ENCODE data around the gene TLE6. TPM values are rescaled to one million over a fixed set of nuclear protein-coding genes. Genes with fewer than 3 reads are reported as not detected.

TLE6 gene
- total and polyA plus RNA-seq, 10 of the 15 experiments (the other 5 are each of a cell fraction or from before 2014, with no cell fraction given), result 2.7 to 13.8 (median 6.4) TPM

- Histone ChIP-seq H3K27me3 (replicated peaks in 1 of 2; ENCODE audit: control insufficient read depth in 2 of 2, insufficient read depth in 2 of 2, low read length in 1 of 2) (no peaks in the 10 kb centered on the region), H2AFZ (ENCODE audit: control insufficient read depth, low read depth, low read length) (no peak overlapping the region), H3K9me3 (replicated peaks; ENCODE audit: control insufficient read depth, insufficient read depth, low read length) (no peaks in the 10 kb centered on the region), H3K4me3 (no peak overlapping the region), H3K4me1 (ENCODE audit: control insufficient read depth, insufficient read depth, low read length) (peaks cover 14% of the 10 kb centered on the region), H3K27ac (ENCODE audit: control insufficient read depth, insufficient read depth) (no peak overlapping the region), H3K4me2 (ENCODE audit: control insufficient read depth, insufficient read depth) (no peak overlapping the region), H3K9ac (ENCODE audit: control insufficient read depth, insufficient read depth, low read length) (no peak overlapping the region), H4K20me1 (ENCODE audit: control insufficient read depth, insufficient read depth) (no peaks in the 10 kb centered on the region), H3K36me3 (ENCODE audit: control insufficient read depth in 2 of 2, insufficient read depth in 2 of 2, low read length in 1 of 2) (no peaks in the 10 kb centered on the region), H3K79me2 (ENCODE audit: control insufficient read depth, insufficient read depth, low read length) (no peaks in the 10 kb centered on the region)
- CTCF ChIA-PET, result no interaction called here
- DNase-seq (ENCODE audit: low read depth, low spot score) (no peak), FAIRE-seq (no peak), ATAC-seq (no peak)
- POLR2A ChIA-PET, result interaction anchor here (1.1 kb wide), 1 partner anchor 19 kb away, joined by 3 read pairs; no protein-coding TSS in a partner anchor
- WGBS (ENCODE audit: insufficient coverage, insufficient replicate concordance, low lambda C conversion rate, missing lambda C conversion rate), result 44% methylated on average over 17 of the region's 17 CpGs
- TF ChIP-seq POLR2AphosphoS5 (IDR thresholded peaks at IDR 0.05; ENCODE audit: low read length), result no peak
- no peak for TF ChIP-seq FOXM1 (IDR thresholded peaks at IDR 0.05; ENCODE audit: low read depth, low read length)
- no peak for TF ChIP-seq ZBED1 (IDR thresholded peaks at IDR 0.05; ENCODE audit: borderline replicate concordance)
- no peak for TF ChIP-seq NR2F1 (conservative IDR thresholded peaks at IDR 0.05)
- TF ChIP-seq MAX (IDR thresholded peaks at IDR 0.05; ENCODE audit: low read depth, low read length), result no peak
- TF ChIP-seq RBBP5 (conservative IDR thresholded peaks at IDR 0.05), result no peak
- TF ChIP-seq, protein P1, sequence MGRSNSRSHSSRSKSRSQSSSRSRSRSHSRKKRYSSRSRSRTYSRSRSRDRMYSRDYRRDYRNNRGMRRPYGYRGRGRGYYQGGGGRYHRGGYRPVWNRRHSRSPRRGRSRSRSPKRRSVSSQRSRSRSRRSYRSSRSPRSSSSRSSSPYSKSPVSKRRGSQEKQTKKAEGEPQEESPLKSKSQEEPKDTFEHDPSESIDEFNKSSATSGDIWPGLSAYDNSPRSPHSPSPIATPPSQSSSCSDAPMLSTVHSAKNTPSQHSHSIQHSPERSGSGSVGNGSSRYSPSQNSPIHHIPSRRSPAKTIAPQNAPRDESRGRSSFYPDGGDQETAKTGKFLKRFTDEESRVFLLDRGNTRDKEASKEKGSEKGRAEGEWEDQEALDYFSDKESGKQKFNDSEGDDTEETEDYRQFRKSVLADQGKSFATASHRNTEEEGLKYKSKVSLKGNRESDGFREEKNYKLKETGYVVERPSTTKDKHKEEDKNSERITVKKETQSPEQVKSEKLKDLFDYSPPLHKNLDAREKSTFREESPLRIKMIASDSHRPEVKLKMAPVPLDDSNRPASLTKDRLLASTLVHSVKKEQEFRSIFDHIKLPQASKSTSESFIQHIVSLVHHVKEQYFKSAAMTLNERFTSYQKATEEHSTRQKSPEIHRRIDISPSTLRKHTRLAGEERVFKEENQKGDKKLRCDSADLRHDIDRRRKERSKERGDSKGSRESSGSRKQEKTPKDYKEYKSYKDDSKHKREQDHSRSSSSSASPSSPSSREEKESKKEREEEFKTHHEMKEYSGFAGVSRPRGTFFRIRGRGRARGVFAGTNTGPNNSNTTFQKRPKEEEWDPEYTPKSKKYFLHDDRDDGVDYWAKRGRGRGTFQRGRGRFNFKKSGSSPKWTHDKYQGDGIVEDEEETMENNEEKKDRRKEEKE (IDR thresholded peaks at IDR 0.05), result no peak
- no peak for TF ChIP-seq ZBTB33 (IDR thresholded peaks at IDR 0.05)
- TF ChIP-seq ZSCAN29 (IDR thresholded peaks at IDR 0.05), result no peak
- TF ChIP-seq, protein P2, sequence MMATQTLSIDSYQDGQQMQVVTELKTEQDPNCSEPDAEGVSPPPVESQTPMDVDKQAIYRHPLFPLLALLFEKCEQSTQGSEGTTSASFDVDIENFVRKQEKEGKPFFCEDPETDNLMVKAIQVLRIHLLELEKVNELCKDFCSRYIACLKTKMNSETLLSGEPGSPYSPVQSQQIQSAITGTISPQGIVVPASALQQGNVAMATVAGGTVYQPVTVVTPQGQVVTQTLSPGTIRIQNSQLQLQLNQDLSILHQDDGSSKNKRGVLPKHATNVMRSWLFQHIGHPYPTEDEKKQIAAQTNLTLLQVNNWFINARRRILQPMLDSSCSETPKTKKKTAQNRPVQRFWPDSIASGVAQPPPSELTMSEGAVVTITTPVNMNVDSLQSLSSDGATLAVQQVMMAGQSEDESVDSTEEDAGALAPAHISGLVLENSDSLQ (IDR thresholded peaks at IDR 0.05), result no peak
- TF ChIP-seq, protein P3, sequence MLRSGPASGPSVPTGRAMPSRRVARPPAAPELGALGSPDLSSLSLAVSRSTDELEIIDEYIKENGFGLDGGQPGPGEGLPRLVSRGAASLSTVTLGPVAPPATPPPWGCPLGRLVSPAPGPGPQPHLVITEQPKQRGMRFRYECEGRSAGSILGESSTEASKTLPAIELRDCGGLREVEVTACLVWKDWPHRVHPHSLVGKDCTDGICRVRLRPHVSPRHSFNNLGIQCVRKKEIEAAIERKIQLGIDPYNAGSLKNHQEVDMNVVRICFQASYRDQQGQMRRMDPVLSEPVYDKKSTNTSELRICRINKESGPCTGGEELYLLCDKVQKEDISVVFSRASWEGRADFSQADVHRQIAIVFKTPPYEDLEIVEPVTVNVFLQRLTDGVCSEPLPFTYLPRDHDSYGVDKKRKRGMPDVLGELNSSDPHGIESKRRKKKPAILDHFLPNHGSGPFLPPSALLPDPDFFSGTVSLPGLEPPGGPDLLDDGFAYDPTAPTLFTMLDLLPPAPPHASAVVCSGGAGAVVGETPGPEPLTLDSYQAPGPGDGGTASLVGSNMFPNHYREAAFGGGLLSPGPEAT (IDR thresholded peaks at IDR 0.05; ENCODE audit: low read depth), result no peak
- RAD21 ChIA-PET (ENCODE audit: unreplicated experiment), result interaction anchor here (1.0 kb wide), 1 partner anchor 25 kb away, joined by 3 read pairs; no protein-coding TSS in a partner anchor
- SMC1A ChIA-PET (ENCODE audit: uncharacterized antibody, unreplicated experiment), result no interaction called here
- intact Hi-C loops (cut with micrococcal nuclease; ENCODE audit: unreplicated experiment) (no loop called here), in situ Hi-C loops (cut with MboI) (no loop called here)
- no TSS peak for BruUV-seq (replicated peaks)
Measured at GRCh38 chr19:3039641-3040077, 62.3 kb downstream of the TLE6 start.

Measured in GM12878 (cell line).